Osteocyte (in vitro differentiated cells): Measurements from ENCODE around the gene IVNS1ABP. TPM values are rescaled to one million over a fixed set of nuclear protein-coding genes. Genes with fewer than 3 reads are reported as not detected.

Experiments used
- DNase-seq: peaks from one replicate; pipeline ENCODE4 v3.0.0; 2021; ENCODE audit warnings: mixed read lengths; ENCODE audit not compliant: unreplicated experiment; ENCODE audit errors: extremely low spot score
- H3K27ac Mint-ChIP-seq: one replicate; pipeline ENCODE4 v1.8.0; 2021; ENCODE audit warnings: mild to moderate bottlenecking, mixed read lengths; ENCODE audit not compliant: unreplicated experiment
- H3K27me3 Mint-ChIP-seq: one replicate; pipeline ENCODE4 v1.8.0; 2021; ENCODE audit warnings: mixed read lengths; ENCODE audit not compliant: unreplicated experiment
- H3K36me3 Mint-ChIP-seq: one replicate; pipeline ENCODE4 v1.8.0; 2021; ENCODE audit warnings: mixed read lengths; ENCODE audit not compliant: unreplicated experiment
- H3K4me1 Mint-ChIP-seq: one replicate; pipeline ENCODE4 v1.8.0; 2021; ENCODE audit warnings: mixed read lengths; ENCODE audit not compliant: unreplicated experiment
- H3K4me3 Mint-ChIP-seq: one replicate; pipeline ENCODE4 v1.8.0; 2021; ENCODE audit warnings: mild to moderate bottlenecking, moderate library complexity, mixed read lengths; ENCODE audit not compliant: unreplicated experiment
- H3K9me3 Mint-ChIP-seq: one replicate; pipeline ENCODE4 v1.8.0; 2021; ENCODE audit warnings: mixed read lengths; ENCODE audit not compliant: unreplicated experiment
- total RNA-seq: library from RNA; stranded (reverse); gene quantifications from 2 replicates; pipeline ENCODE4 v1.2.1, GENCODE V29; 2021
- TF ChIP-seq, protein P1 (sequence below): fragments of 200-600 bp; sonication (generic); IDR thresholded peaks from 2 replicates; pipeline ENCODE4 v1.5.0; 2021; ENCODE audit warnings: antibody characterized with exemption, mild to moderate bottlenecking, moderate library complexity

IVNS1ABP gene
- total RNA-seq, 1 donor from 2014 or later, result 130 TPM

DNA sequence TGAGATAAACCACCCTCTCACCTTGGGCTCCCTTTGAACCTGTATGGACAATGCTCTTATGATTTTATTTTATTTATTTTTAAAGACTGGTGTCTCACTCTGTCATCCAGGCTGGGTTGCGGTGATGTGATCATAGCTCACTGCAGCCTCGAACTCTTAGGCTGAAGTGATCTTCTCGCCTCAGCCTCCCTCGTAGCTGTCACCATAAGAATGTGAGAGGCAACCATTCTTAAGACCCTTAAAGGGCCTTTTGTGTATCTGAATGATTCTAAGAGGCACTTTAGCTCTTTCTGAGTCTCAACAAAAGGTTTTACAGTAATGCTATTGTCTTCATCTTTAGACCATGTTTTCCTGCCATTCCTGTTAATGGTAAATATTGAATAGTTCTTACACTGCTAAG, 67.0 kb downstream of the IVNS1ABP start:
- TF ChIP-seq, protein P1, sequence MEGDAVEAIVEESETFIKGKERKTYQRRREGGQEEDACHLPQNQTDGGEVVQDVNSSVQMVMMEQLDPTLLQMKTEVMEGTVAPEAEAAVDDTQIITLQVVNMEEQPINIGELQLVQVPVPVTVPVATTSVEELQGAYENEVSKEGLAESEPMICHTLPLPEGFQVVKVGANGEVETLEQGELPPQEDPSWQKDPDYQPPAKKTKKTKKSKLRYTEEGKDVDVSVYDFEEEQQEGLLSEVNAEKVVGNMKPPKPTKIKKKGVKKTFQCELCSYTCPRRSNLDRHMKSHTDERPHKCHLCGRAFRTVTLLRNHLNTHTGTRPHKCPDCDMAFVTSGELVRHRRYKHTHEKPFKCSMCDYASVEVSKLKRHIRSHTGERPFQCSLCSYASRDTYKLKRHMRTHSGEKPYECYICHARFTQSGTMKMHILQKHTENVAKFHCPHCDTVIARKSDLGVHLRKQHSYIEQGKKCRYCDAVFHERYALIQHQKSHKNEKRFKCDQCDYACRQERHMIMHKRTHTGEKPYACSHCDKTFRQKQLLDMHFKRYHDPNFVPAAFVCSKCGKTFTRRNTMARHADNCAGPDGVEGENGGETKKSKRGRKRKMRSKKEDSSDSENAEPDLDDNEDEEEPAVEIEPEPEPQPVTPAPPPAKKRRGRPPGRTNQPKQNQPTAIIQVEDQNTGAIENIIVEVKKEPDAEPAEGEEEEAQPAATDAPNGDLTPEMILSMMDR, result no peak
- no peaks in the 10 kb centered on the region for H3K9me3 Mint-ChIP-seq
- no peaks in the 10 kb centered on the region for H3K4me1 Mint-ChIP-seq
- no peaks in the 10 kb centered on the region for H3K27me3 Mint-ChIP-seq
- H3K27ac Mint-ChIP-seq, result no peak overlapping the region
- no peak for DNase-seq
- H3K4me3 Mint-ChIP-seq, result no peak overlapping the region
- peaks cover 2% of the 10 kb centered on the region for H3K36me3 Mint-ChIP-seq

DNA sequence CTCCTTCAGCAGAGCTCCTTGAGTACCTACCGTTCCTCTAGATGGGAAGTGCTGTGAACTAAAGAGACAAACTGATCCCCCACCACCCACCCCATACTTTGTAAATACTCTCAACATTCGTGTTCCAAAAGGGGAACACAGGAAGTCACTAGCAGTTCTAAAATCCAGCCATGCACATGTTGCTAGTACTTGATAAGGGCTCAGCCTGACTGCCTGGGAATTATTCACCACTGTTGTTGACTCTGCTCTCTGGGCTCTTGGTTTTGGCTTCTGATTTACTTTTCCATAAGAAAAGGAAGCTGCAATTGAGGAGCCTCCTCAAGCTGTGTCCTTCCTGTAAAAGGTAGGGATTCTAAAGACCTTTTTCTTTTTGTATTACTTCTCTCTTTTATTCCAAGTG, 67.5 kb downstream of the IVNS1ABP start:
- Mint-ChIP-seq H3K4me1 (no peaks in the 10 kb centered on the region), H3K4me3 (no peak overlapping the region), H3K9me3 (no peaks in the 10 kb centered on the region), H3K27me3 (no peaks in the 10 kb centered on the region), H3K36me3 (peaks cover 2% of the 10 kb centered on the region), H3K27ac (no peak overlapping the region)
- TF ChIP-seq, protein P1, result no peak
- no peak for DNase-seq

Other genes starting within 250 kb of the IVNS1ABP start
- gene TRMT1L, start 160.3 kb downstream of the IVNS1ABP start, total RNA-seq, result 14.1 and 16.9 TPM in 2 replicates
- 7.6 and 8.3 TPM in 2 replicates for gene SWT1, start 160.1 kb downstream of the IVNS1ABP start, total RNA-seq